Loucy (cell line): ENCODE measurements around the gene STX16.

Experiments used
- CTCF ChIP-seq: fragments of 200-600 bp; sonication (generic); conservative IDR thresholded peaks from 2 replicates; pipeline ENCODE4 v1.5.1; 2014; ENCODE audit warnings: mild to moderate bottlenecking, antibody characterized with exemption, low read length
- EZH2phosphoT487 ChIP-seq: fragments of 200-600 bp; IDR thresholded peaks from 2 replicates; pipeline ENCODE4 v1.6.1; 2018; ENCODE audit warnings: antibody characterized with exemption, mild to moderate bottlenecking, moderate library complexity, borderline replicate concordance

DNA sequence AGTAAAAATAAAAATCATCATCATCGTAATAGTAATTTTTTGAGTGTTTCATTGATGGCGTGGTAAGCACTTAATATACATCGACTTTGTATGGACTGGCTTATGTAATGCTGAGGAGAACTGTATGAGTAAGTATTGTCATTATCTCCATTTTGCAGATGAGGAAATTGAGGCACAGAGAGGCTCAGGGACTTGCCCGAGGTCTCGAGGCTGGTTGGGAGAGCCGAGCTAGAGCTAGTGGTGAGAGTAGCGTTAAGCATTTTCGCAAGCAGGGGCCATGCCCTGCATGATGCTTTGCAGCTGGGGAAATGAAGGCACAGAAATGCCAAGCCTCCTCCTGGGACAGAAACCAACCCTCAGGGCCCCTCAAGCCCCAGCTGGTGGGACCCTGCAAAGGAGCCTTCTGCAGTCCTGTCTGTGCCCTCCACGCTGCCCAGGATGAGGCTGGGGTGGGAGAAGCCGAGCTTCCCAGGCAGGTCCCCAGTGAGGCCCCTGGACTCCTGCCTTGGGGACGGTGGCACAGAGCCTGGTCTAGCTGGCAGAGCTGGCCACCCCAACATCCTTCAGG lies 31.1 kb upstream of the STX16 start:
- TF ChIP-seq CTCF, result no peak
- TF ChIP-seq EZH2phosphoT487, result no peak
